Kidney (tissue), 14 donors: Measurements from ENCODE around the gene SLC7A1. TPM values are rescaled to one million over a fixed set of nuclear protein-coding genes. Genes with fewer than 3 reads are reported as not detected.

Experiments
- DNase-seq, 5 donors: peaks; one replicate each; pipeline ENCODE4 v3.0.0-alpha.2; 2013 to 2020
- FAIRE-seq: peaks from 2 replicates; lab custom pipeline; 2012; peaks lifted over from hg19 to GRCh38; lab: Jason Lieb, UNC
- H3K27ac ChIP-seq, 2 donors: one replicate each; pipeline ENCODE4 v1.7.0; 2013; ENCODE audit warnings: low read depth in 2 of 2, low read length in 2 of 2, inconsistent platforms in 1 of 2
- H3K27me3 ChIP-seq: one replicate; pipeline ENCODE4 v1.7.1; 2013; ENCODE audit warnings: low read length, inconsistent platforms; ENCODE audit not compliant: control insufficient read depth, insufficient read depth
- H3K36me3 ChIP-seq, 3 donors: one replicate each; pipeline versions ENCODE4 v1.7.0 to v1.7.1; 2013; ENCODE audit warnings: low read length in 3 of 3, control low read depth in 1 of 3, inconsistent platforms in 1 of 3; ENCODE audit not compliant: insufficient read depth in 3 of 3, control insufficient read depth in 2 of 3
- H3K4me1 ChIP-seq, 3 donors: one replicate each; pipeline versions ENCODE4 v1.7.0 to v1.7.1; 2013; ENCODE audit warnings: low read length in 3 of 3, inconsistent platforms in 1 of 3, low read depth in 1 of 3; ENCODE audit not compliant: control insufficient read depth in 2 of 3, insufficient read depth in 2 of 3
- H3K4me3 ChIP-seq, 3 donors: one replicate each; pipeline versions ENCODE4 v1.7.0 to v1.8.1; 2013; ENCODE audit warnings: low read length in 3 of 3, control low read depth in 1 of 3, inconsistent platforms in 1 of 3
- H3K9ac ChIP-seq, 3 donors: one replicate each; pipeline versions ENCODE4 v1.7.0 to v1.7.1; 2013; ENCODE audit warnings: low read length in 3 of 3, control low read depth in 1 of 3, inconsistent platforms in 1 of 3
- H3K9me3 ChIP-seq, 3 donors: one replicate each; pipeline versions ENCODE4 v1.7.0 to v1.7.1; 2013; ENCODE audit warnings: low read length in 3 of 3, control low read depth in 1 of 3, inconsistent platforms in 1 of 3; ENCODE audit not compliant: control insufficient read depth in 2 of 3, insufficient read depth in 1 of 3
- intact Hi-C: fragments of 100-400 bp; cut with DNase I; formaldehyde crosslinking; loops from one replicate; pipeline ENCODE4 v1.11.1; 2022
- polyA plus RNA-seq: library from polyadenylated mRNA; stranded (reverse); fragments of 350-450 nt; fragmentation: Illumina TruSeq; extraction: RNeasy Lipid Tissue Mini Kit (QIAGEN cat#74804); gene quantifications from one replicate; pipeline ENCODE4 v1.2.3, GENCODE V29; 2014; ENCODE audit warnings: low read depth, low replicate concordance; ENCODE audit not compliant: insufficient read depth
- total RNA-seq: library from RNA; stranded (reverse); fragmentation: NEBNext Ultra II Directional; extraction: Animal tissue kit (Norgen Biotek cat#: 25700); gene quantifications from one replicate; pipeline ENCODE4 v1.2.1, GENCODE V29; 2021
- TF ChIP-seq, protein P1 (sequence below): IDR thresholded peaks from 3 replicates; pipeline ENCODE4 v1.5.1; 2012; ENCODE audit warnings: mild to moderate bottlenecking, moderate library complexity, borderline replicate concordance; ENCODE audit not compliant: insufficient read depth; ENCODE audit errors: extremely low read depth
- donor health status: control.
- donor health status: control.
- donor health status: control.
- donor health status: control.
- donor health status: control.
- donor health status: DM: yes; HTN: yes; CAD: no.
- donor health status: Normal renal cell carcinoma (clear cell type).

SLC7A1 gene
- total and polyA plus RNA-seq, 2 donors from 2014 or later = 2.8 to 64.5 TPM

DNA sequence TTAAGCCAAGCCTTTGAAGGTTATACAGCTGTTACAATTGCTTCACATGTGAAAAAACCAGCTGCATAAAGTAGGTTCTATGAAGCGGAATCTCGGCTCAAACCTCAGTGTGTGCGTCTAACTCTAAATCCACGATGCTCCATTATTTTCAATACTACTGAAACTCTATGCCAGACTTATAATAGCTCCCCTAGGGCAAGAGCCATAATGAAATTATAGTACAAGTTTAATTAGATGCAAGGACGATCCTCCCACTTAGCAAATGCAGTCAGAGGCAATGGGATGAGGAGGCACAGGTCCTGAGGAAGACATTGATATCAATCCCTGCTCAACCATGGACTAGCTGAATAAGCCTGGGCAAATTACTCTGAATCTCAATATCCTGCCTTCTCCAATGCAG lies 31.1 kb downstream of the SLC7A1 start:
- DNase-seq (no peak), FAIRE-seq (no peak)
- Histone ChIP-seq H3K9me3 (no peaks in the 10 kb centered on the region), H3K4me1 (no peaks in the 10 kb centered on the region), H3K27me3 (no peaks in the 10 kb centered on the region), H3K9ac (no peak overlapping the region), H3K4me3 (no peak overlapping the region), H3K27ac (no peak overlapping the region), H3K36me3 (no peaks in the 10 kb centered on the region)
- TF ChIP-seq, protein P1, sequence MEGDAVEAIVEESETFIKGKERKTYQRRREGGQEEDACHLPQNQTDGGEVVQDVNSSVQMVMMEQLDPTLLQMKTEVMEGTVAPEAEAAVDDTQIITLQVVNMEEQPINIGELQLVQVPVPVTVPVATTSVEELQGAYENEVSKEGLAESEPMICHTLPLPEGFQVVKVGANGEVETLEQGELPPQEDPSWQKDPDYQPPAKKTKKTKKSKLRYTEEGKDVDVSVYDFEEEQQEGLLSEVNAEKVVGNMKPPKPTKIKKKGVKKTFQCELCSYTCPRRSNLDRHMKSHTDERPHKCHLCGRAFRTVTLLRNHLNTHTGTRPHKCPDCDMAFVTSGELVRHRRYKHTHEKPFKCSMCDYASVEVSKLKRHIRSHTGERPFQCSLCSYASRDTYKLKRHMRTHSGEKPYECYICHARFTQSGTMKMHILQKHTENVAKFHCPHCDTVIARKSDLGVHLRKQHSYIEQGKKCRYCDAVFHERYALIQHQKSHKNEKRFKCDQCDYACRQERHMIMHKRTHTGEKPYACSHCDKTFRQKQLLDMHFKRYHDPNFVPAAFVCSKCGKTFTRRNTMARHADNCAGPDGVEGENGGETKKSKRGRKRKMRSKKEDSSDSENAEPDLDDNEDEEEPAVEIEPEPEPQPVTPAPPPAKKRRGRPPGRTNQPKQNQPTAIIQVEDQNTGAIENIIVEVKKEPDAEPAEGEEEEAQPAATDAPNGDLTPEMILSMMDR = no peak
- intact Hi-C loops = no loop called here

DNA sequence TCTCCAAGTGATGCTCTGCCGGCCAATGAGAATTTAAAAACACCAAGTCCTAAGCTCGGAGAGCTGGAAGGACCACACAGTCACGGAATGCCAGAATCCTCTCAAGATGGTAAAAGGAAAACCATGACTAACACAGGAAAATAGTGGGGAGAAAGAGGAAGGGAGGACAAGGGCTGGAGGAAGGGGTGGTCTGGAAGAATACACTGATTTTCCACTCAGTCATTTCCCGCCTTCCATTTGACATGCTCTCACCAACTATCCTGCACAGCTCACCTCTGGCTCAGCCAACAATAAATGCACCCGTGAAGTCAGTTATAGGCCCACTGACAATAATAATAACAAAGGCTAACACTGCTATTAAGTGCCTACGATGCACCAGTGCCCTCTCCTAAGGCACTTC lies 31.5 kb downstream of the SLC7A1 start:
- H3K9ac ChIP-seq = no peak overlapping the region
- no peak overlapping the region for H3K4me3 ChIP-seq
- no peaks in the 10 kb centered on the region for H3K27me3 ChIP-seq
- TF ChIP-seq, protein P1 = no peak
- no peaks in the 10 kb centered on the region for H3K4me1 ChIP-seq
- no peaks in the 10 kb centered on the region for H3K9me3 ChIP-seq
- no peak for DNase-seq
- H3K36me3 ChIP-seq = no peaks in the 10 kb centered on the region
- intact Hi-C loops = no loop called here
- no peak for FAIRE-seq
- no peak overlapping the region for H3K27ac ChIP-seq

DNA sequence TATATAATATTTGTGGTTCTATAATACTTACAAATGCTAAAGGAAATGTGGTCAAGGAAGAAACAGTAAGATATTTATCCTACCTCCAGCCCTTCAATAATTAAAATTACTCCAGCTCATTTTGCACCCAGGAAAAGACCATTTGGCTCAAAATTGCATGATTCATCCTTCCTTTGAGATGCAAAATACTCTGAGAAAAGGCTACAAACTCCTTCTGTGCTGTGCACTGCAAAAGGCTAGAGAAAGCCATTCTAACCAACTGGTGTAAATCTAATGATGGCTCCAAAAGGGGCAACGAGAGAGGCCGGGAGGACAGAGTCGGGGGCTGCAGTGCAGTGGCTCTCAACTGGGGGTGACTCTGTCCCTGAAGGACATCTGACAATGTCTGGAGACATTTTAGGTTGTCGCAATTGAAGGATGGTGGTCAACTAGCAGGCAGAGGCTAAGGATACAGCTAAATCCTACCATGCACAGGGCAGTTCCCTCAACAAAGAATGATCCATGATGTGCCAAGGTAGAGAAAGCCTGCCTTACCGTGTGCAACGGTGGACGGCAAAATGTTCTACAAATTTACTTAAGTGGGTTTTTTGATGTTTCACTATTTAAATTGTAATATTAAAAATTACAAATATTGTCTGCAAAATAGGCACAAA lies 32.6 kb downstream of the SLC7A1 start:
- H3K27ac ChIP-seq = no peak overlapping the region
- no peaks in the 10 kb centered on the region for H3K36me3 ChIP-seq
- no peak overlapping the region for H3K4me3 ChIP-seq
- no peaks in the 10 kb centered on the region for H3K9me3 ChIP-seq
- no peak overlapping the region for H3K9ac ChIP-seq
- no peaks in the 10 kb centered on the region for H3K4me1 ChIP-seq
- no peak for DNase-seq
- H3K27me3 ChIP-seq = no peaks in the 10 kb centered on the region
- intact Hi-C loops = no loop called here
- TF ChIP-seq, protein P1 = no peak
- no peak for FAIRE-seq

DNA sequence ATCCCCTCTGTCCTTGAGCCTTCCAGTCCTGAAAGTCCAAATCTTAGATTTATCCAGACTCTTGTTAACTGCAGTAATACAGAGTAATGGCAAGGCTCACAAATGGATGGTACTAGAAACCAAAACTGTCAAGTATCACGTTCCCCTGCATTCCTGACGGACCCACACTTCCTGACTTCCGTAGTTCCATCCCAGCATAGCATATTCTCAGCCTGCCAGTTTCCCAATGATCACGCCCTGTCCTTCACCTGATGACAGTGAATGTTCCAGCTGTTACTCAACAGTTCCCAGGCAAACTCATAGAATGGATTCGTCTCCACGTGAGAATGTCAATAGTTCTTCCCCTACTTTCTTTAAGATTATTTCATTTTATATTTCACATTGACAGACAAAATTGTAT lies 33.6 kb downstream of the SLC7A1 start:
- TF ChIP-seq, protein P1 = no peak
- no peaks in the 10 kb centered on the region for H3K4me1 ChIP-seq
- no peaks in the 10 kb centered on the region for H3K9me3 ChIP-seq
- H3K27me3 ChIP-seq = no peaks in the 10 kb centered on the region
- no peak overlapping the region for H3K4me3 ChIP-seq
- H3K36me3 ChIP-seq = no peaks in the 10 kb centered on the region
- intact Hi-C loops = no loop called here
- DNase-seq = no peak
- no peak overlapping the region for H3K27ac ChIP-seq
- FAIRE-seq = no peak
- no peak overlapping the region for H3K9ac ChIP-seq
